Transverse colon (tissue), 4 donors: Measurements from ENCODE around the gene TBX21. TPM values are rescaled to one million over a fixed set of nuclear protein-coding genes. Genes with fewer than 3 reads are reported as not detected.
"Not testable (repeated sequence)": the region's sequence is repeated elsewhere in the genome, so short reads cannot be mapped to it uniquely, and the experiment has no call there.

Experiments used
- DNase-seq: peaks from one replicate; pipeline ENCODE4 v3.0.0-alpha.2; 2019
- H3K27ac ChIP-seq, 4 donors: fragments of 200-600 bp; sonication (generic); 2 replicates each; pipeline ENCODE4 v1.5.1; 2016 to 2018; ENCODE audit warnings: inconsistent platforms in 4 of 4
- H3K27me3 ChIP-seq: fragments of 200-600 bp; sonication (generic); 2 replicates; pipeline ENCODE4 v1.5.1; 2017; ENCODE audit warnings: inconsistent platforms
- H3K36me3 ChIP-seq, 4 donors: fragments of 200-600 bp; sonication (generic); 2 replicates each; pipeline ENCODE4 v1.5.1; 2017 to 2019; ENCODE audit warnings: inconsistent platforms in 4 of 4
- H3K4me1 ChIP-seq, 4 donors: fragments of 200-600 bp; sonication (generic); 2 replicates each; pipeline ENCODE4 v1.5.1; 2017 to 2020; ENCODE audit warnings: inconsistent platforms in 4 of 4
- H3K4me3 ChIP-seq, 4 donors: fragments of 200-600 bp; sonication (generic); 1 replicate in 1 of 4; 2 replicates in 3 of 4; pipeline versions ENCODE4 v1.5.1 to v1.6.1; 2017 to 2019; ENCODE audit warnings: inconsistent platforms in 4 of 4
- H3K9me3 ChIP-seq, 2 donors: fragments of 200-600 bp; sonication (generic); 2 replicates each; pipeline ENCODE4 v1.5.1; 2017 to 2019; ENCODE audit warnings: inconsistent platforms in 2 of 2
- CTCF ChIP-seq, 5 experiments: fragments of 200-600 bp in 3 of 5; fragments of 450-650 bp in 2 of 5; sonication (generic) in 3 of 5; IDR thresholded peaks; 1 replicate in 2 of 5; 2 replicates in 3 of 5; pipeline ENCODE4 v1.5.1; 2016 to 2017; ENCODE audit warnings: antibody characterized with exemption in 5 of 5, inconsistent platforms in 3 of 5, mild to moderate bottlenecking in 2 of 5, moderate library complexity in 1 of 5
- EP300 ChIP-seq: sonication (generic); formaldehyde crosslinking; IDR thresholded peaks from one replicate; pipeline ENCODE4 v1.6.1; 2017; ENCODE audit warnings: antibody characterized with exemption, low read depth
- POLR2A ChIP-seq: fragments of 450-650 bp; IDR thresholded peaks from one replicate; pipeline ENCODE4 v1.6.1; 2016; ENCODE audit warnings: antibody characterized with exemption, mild to moderate bottlenecking, moderate library complexity
- POLR2AphosphoS5 ChIP-seq, 3 donors: sonication (generic); formaldehyde crosslinking; IDR thresholded peaks; one replicate each; pipeline ENCODE4 v1.6.1; 2016; ENCODE audit warnings: antibody characterized with exemption in 3 of 3
- WGBS, 2 donors: methylation state at CpG; one replicate each; pipeline ENCODE4 v1.1.5; 2018; ENCODE audit warnings: low coverage in 1 of 2; 5-methylcytosine and 5-hydroxymethylcytosine counted together
- in situ Hi-C, 4 donors: fragments of 200-750 bp; cut with MboI; loops; one replicate each; pipeline versions ENCODE4 v1.15.0 to v1.15.1; 2017; ENCODE audit warnings: low sequenced_read_pairs in 3 of 4, low pct_ligation_motif_present in 1 of 4, low pct_unique_long_range_greater_than_20kb in 1 of 4
- intact Hi-C: fragments of 100-400 bp; cut with DNase I; formaldehyde crosslinking; loops from one replicate; pipeline ENCODE4 v1.15.1; 2023; ENCODE audit warnings: low total_unique reads
- total RNA-seq, 4 donors: library from RNA; depleted of rRNA; stranded (reverse); fragments of >200 nt; gene quantifications; one replicate each; pipeline ENCODE4 v1.1.0, GENCODE V29; 2016

TBX21 gene
- total RNA-seq, 4 donors from 2014 or later = 0.27 to 18.3 (median 4.9) TPM; not detected in 1

GRCh38 chr17:47738178-47738577, 5.1 kb downstream of the TBX21 start:
- in situ Hi-C loops = no loop called here
- no peak overlapping the region for H3K4me3 ChIP-seq
- TF ChIP-seq EP300 (no peak), CTCF (IDR thresholded peaks at IDR 0.05) (no peak), POLR2A (no peak)
- H3K9me3 ChIP-seq = no peaks in the 10 kb centered on the region
- no peaks in the 10 kb centered on the region for H3K36me3 ChIP-seq
- intact Hi-C loops = no loop called here
- DNase-seq = no peak
- H3K27me3 ChIP-seq = peaks cover 41% of the 10 kb centered on the region
- peaks cover 0 to 8% (median 3%) of the 10 kb centered on the region in 4 donors for H3K4me1 ChIP-seq
- H3K27ac ChIP-seq = no peak overlapping the region
- 94 to 100% methylated on average over 2 to 7 of the region's 7 CpGs for WGBS, 2 donors

GRCh38 chr17:47739150-47739549, 6.1 kb downstream of the TBX21 start:
- 78% methylated on average over 8 of the region's 8 CpGs; no CpG with 5 or more reads in 1 of the 2 donors for WGBS, 2 donors
- Histone ChIP-seq H3K4me1 (no peaks in the 10 kb centered on the region), H3K9me3 (no peaks in the 10 kb centered on the region), H3K27me3 (peaks cover 40% of the 10 kb centered on the region), H3K4me3 (no peak overlapping the region), H3K27ac (no peak overlapping the region), H3K36me3 (no peaks in the 10 kb centered on the region)
- intact Hi-C loops = no loop called here
- no peak for DNase-seq
- in situ Hi-C loops = no loop called here
- TF ChIP-seq POLR2A (no peak), POLR2AphosphoS5 (IDR thresholded peaks at IDR 0.05) (no peak), EP300 (no peak), CTCF (IDR thresholded peaks at IDR 0.05) (no peak)

GRCh38 chr17:47739945-47740344, 6.9 kb downstream of the TBX21 start:
- H3K36me3 ChIP-seq, in situ Hi-C loops, DNase-seq, intact Hi-C loops, H3K9me3 ChIP-seq, H3K27ac ChIP-seq, H3K4me1 ChIP-seq, H3K4me3 ChIP-seq: not testable (repeated sequence)
- H3K27me3 ChIP-seq = peaks cover 42% of the 10 kb centered on the region
- WGBS, 2 donors = 77 to 89% methylated on average over 12 of the region's 12 CpGs

GRCh38 chr17:47741109-47741792, 8.2 kb downstream of the TBX21 start:
- WGBS, 2 donors = 80 to 86% methylated on average over 5 to 11 of the region's 11 CpGs
- DNase-seq = no peak
- no peak overlapping the region for H3K27ac ChIP-seq
- H3K27me3 ChIP-seq = peaks cover 45% of the 10 kb centered on the region
- H3K36me3 ChIP-seq = no peaks in the 10 kb centered on the region
- H3K4me1 ChIP-seq = no peaks in the 10 kb centered on the region
- H3K4me3 ChIP-seq = no peak overlapping the region
- intact Hi-C loops = no loop called here
- in situ Hi-C loops = no loop called here
- no peaks in the 10 kb centered on the region for H3K9me3 ChIP-seq
- no peak for TF ChIP-seq POLR2AphosphoS5 (IDR thresholded peaks at IDR 0.05)
- no peak for TF ChIP-seq CTCF (IDR thresholded peaks at IDR 0.05)
- TF ChIP-seq POLR2A = no peak
- TF ChIP-seq EP300 = no peak

- no peak for DNase-seq
- intact Hi-C loops (no loop called here), in situ Hi-C loops (no loop called here)
- 72% methylated on average over 9 of the region's 9 CpGs; no CpG with 5 or more reads in 1 of the 2 donors for WGBS, 2 donors
- no peaks in the 10 kb centered on the region for H3K9me3 ChIP-seq
- H3K4me3 ChIP-seq = no peak overlapping the region
- TF ChIP-seq POLR2A (no peak), POLR2AphosphoS5 (IDR thresholded peaks at IDR 0.05) (no peak), CTCF (IDR thresholded peaks at IDR 0.05) (no peak), EP300 (no peak)
- H3K27me3 ChIP-seq = peaks cover 47% of the 10 kb centered on the region
- H3K4me1 ChIP-seq = no peaks in the 10 kb centered on the region
- H3K27ac ChIP-seq = no peak overlapping the region
- H3K36me3 ChIP-seq = no peaks in the 10 kb centered on the region
Measured at GRCh38 chr17:47741793-47742145, 8.7 kb downstream of the TBX21 start.
